Head of caudate nucleus (tissue), 42 donors: ENCODE measurements around the gene CNTNAP2.
A peak's percentile ranks its signal among the peaks of the same experiment; 100 is the strongest.

Experiments
- DNase-seq, 42 donors: peaks; one replicate each; pipeline versions ENCODE4 v3.0.0 to v3.0.0-alpha.2; 2020 to 2021; ENCODE audit warnings: mixed read lengths in 7 of 42
- intact Hi-C: fragments of 100-400 bp; cut with DNase I; formaldehyde crosslinking; loops from one replicate; pipeline ENCODE4 v1.15.0; 2022

Gene CNTNAP2

GRCh38 chr7:147432576-147432975 is 1316.0 kb downstream of the CNTNAP2 start:
- DNase-seq: no peak

DNA sequence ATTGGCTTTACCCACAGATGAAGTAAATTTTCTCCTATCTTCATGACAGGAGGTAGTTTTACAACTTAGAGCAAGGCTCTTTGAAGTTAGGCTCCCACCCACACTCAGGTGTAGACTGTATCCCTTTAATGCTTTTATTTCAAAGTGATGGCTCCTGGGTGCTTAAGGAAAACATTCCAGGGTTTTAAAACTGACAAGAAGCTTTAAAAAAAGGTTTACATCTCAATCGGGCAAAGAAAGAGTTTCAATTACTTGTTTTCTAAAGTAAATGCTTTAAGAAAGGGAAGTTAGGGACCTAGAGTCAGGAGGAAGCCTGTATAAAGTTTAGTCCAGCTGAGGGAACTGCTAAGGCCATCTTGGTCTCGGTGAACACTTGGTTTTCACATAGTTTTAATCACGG is 1320.1 kb downstream of the CNTNAP2 start:
- DNase-seq: no peak
- intact Hi-C loops: no loop called here

More at GRCh38 chr7:147432576-147432975, 1316.0 kb downstream of the CNTNAP2 start:
- intact Hi-C loops: no loop called here

DNA sequence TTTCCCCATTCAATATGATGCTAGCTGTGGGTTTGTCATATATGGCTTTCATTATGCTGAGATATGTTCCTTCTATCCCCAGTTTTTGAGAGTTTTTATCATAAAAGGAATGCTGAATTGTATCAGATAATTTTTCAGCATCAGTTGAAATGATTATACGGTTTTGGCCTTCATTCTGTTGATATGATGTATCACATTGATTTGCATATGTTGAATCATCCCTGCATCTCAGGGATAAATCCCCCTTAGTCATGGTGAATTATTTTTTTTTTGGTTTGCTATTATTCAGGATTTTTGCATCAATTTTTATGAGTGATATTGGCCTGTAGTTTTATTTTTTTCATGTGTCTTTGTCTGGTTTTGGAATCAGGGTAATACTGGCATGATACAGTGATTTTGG is 1321.6 kb downstream of the CNTNAP2 start:
- DNase-seq: no peak
- intact Hi-C loops: no loop called here

GRCh38 chr7:147443942-147444341 is 1327.3 kb downstream of the CNTNAP2 start:
- intact Hi-C loops: no loop called here

DNA sequence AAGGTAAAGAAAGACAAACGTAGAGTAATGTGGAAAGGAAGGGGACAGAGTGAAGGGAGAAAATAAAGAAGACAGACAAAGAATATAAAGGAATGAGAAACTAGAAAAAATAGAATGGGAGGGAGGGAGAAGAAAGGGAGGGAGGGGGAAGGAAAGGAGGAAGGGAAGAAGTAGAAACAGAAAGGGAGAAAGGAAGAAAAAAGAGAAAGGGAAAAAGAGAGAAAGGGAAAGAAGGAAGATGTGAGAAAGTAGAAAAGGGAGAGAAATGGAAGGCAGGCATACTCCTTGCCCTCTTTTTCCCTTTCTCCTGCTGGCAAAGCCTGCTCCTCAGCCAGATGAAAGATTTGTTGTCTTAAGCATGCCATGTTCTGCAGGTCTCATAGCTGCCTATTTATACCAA is 1336.2 kb downstream of the CNTNAP2 start:
- intact Hi-C loops: no loop called here
- no peak for DNase-seq

More at GRCh38 chr7:147443942-147444341, 1327.3 kb downstream of the CNTNAP2 start:
- no peak for DNase-seq

DNA sequence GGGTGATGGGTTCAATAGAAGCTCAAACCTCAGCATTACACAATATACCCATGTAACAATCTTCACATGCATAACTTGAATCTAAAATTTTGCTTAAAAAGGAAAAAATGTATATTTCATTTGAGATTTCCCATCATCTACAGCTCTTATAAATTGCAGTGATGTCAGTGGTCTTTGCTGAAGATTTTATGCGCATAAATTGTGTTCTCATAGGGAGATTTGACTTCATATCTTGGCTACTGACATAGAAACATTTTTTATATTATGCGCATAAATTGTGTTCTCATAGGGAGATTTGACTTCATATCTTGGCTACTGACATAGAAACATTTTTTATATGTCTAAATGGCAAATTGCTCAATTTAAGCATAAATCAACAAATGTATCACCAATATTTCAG is 1348.6 kb downstream of the CNTNAP2 start:
- DNase-seq: no peak
- intact Hi-C loops: no loop called here

DNA sequence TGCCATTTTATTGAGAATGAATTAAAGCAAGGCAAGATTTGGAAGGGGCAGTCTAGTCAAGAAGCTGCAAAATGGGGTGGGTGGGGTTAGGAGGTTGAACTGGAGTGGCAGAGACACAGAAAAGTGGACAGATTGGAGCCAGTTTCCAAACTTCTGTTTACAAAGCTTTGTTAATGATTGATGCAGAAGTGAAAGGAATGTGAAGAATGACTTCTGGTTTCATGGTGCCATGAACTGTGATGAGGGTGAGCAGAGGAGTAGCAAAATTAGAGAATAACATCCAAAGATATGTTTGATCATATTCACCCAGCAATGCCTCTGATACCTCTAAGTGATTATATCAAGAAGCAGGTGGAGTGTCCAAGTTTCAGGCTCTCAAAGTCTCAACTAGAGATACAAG is 1356.0 kb downstream of the CNTNAP2 start:
- DNase-seq: no peak
- intact Hi-C loops: no loop called here

GRCh38 chr7:147474862-147475261 is 1358.3 kb downstream of the CNTNAP2 start:
- DNase-seq: no peak
- intact Hi-C loops: no loop called here

DNA sequence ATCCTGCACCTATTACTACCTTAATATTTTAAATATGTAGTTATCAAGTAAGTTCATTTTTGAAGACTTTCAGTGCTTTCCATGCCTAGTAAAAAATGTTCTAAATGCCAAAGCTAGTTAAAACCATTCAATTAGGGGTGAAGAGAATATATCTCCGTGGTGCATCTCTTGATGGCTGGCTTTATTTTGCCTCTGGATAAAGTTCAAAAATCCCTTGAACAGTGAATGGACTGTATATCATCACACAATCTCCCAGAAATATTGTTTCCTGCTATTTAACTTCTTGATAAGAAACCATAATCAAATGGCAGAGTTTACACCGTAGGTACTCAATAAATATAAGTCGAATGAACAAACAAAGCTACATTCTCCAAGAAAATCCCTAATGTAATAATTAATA is 1360.9 kb downstream of the CNTNAP2 start:
- intact Hi-C loops: no loop called here
- DNase-seq: no peak

DNA sequence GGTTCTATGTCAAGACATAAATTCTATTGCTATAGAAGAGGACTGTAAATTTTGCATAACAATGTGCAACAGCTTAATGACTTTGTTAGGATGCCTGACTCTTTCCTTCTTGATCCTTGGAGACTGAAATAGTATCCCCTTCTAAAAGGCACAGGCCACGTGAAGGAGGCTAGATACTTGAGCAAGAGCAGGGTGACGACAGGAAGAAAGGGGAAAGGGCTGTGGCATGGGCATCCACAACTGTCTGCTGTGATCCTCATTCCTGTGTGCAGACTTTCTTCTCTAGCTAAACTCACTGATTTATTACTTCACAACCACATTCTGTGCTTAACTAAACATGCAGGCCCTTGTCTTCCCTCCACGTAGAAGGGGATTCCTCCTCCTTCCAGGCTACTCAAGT is 1362.2 kb downstream of the CNTNAP2 start:
- DNase-seq: no peak
- intact Hi-C loops: no loop called here

GRCh38 chr7:147483634-147484292 is 1367.2 kb downstream of the CNTNAP2 start:
- intact Hi-C loops: no loop called here
- DNase-seq: no peak

- intact Hi-C loops: no loop called here
- DNase-seq: no peak
These were observed 1369.1 kb downstream of the CNTNAP2 start for GRCh38 chr7:147485660-147486210.

- DNase-seq: peak in 39 of 42 donors; percentile 6 to 78 (median 45)
- intact Hi-C loops: no loop called here
These were observed 1376.0 kb downstream of the CNTNAP2 start for GRCh38 chr7:147492606-147493005.

DNA sequence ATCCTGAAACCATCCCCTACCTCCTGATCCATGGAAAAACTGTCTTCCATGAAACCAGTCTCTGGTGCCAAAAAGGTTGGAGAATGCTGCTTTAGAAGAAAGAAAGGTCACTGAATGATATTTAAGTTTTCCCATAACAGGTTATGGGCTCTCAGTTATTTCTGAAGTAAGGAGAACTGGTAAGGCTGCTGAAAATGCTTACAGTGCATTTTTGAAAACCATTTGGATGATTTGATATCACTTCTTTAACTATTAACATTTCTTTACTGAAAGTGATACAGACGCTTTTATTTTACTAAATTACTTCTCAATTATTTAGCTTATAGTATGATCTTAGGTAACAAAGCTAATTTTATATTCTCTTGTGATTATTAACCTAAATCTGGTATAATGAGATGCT is 1379.6 kb downstream of the CNTNAP2 start:
- no peak for DNase-seq
- intact Hi-C loops: no loop called here

DNA sequence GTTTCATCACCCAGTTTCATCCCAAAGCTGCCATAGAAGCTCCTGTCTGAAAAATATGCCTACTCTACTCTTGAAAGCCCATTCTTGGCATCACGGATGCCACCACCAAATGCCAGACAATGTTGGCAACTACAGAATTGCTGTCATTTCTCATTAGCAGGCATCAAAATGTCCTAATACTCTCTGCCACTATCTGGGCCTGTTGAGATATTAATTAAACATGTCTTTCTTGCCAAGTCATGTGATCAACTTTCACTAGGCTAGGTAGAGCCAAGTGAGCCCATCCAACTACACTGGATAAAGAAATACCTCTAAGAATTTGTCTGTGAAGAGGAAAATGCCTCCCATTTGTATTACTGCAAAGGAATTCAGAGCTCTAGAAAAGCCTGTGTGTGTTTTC is 1380.6 kb downstream of the CNTNAP2 start:
- intact Hi-C loops: no loop called here
- no peak for DNase-seq

DNA sequence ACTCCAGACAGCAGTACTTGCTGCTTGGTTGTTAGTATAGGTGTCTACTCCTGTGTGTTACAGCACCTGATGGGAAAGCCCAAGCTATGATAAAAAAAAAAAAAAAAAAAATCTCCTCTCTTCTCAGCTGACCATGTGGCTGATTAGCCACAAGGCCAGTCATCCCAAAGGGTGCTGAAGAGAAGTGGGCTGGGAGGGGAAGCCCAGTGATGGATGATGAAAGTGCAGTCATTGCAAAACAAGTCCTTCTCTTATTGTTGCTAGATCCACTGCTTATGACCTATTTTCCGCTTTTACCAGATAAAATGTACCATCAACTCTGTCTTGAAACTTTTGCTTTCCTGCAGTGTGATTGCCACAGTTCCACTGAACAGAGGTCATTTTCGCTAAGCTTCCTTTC is 1381.5 kb downstream of the CNTNAP2 start:
- intact Hi-C loops: no loop called here
- DNase-seq: no peak

DNA sequence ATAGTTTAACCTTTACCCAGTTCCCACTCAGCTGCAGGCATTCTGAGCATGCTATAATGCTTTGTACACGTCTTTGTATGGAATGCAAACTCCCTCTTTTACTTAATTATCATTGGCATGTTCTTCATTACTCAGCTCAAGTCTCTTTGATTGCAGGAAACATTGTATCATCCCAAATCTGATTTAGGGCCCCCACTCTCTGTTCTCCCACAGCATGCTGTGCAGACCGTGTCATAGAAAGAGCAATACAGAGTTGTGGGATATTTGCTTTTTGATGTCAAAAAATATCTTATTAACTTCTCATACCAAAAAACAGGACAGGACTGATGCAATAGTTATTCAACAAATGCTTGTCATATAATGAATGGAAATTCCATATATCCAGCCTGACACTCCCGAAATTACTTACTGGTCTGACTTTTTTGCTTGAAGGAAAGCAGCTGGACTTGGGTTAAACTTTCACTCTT is 1392.5 kb downstream of the CNTNAP2 start:
- no peak for DNase-seq
- intact Hi-C loops: no loop called here

- intact Hi-C loops: no loop called here
- no peak for DNase-seq
These were observed 1393.1 kb downstream of the CNTNAP2 start for GRCh38 chr7:147509541-147510200.

GRCh38 chr7:147510201-147510542 is 1393.6 kb downstream of the CNTNAP2 start:
- DNase-seq: no peak

DNA sequence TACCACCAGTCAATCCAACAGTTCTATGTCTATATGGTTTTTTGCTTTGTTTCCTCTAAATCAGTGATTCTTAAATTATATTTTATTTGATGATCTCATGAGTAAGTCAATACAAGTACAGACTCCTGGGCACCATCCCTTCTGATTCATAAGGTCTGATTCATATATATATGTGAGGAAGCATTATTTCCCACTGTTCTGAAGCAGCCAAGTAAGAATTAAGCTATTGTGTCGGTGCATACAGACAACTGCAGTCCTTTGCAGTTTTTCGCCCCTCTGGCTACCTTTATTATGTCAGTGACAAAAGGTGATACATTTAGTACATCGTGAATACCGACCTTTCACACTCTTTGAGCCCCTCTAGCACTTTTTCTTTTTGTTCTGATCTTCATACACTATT is 1394.3 kb downstream of the CNTNAP2 start:
- DNase-seq: no peak
- intact Hi-C loops: no loop called here

More at GRCh38 chr7:147510201-147510542, 1393.6 kb downstream of the CNTNAP2 start:
- intact Hi-C loops: no loop called here

- DNase-seq: no peak
- intact Hi-C loops: no loop called here
These were observed 1396.8 kb downstream of the CNTNAP2 start for GRCh38 chr7:147513451-147513850.
